Measurements from ENCODE around the gene RUNX2. TPM values are rescaled to one million over a fixed set of nuclear protein-coding genes. Genes with fewer than 3 reads are reported as not detected.

RUNX2 gene
- total RNA-seq, 1 experiment from 2014 or later: 7.0 TPM

- in situ Hi-C loops (cut with HindIII; ENCODE audit: low pct_unique_long_range_greater_than_20kb, low sequenced_read_pairs): no loop called here
- DNase-seq (ENCODE audit: low read depth, low spot score) (no peak), ATAC-seq (no peak)
- no TSS peak for BruUV-seq (replicated peaks)
- intact Hi-C loops (cut with micrococcal nuclease; ENCODE audit: unreplicated experiment): no loop called here
- H3K27ac ChIP-seq (ENCODE audit: low read length): peak overlapping the region; percentile 34; the same call in 1 of the 2 replicates
- H3K4me3 ChIP-seq (ENCODE audit: low read depth in 2 of 2, low read length in 2 of 2): no peak overlapping the region
- POLR2A ChIA-PET: no interaction called here
- H3K9me3 ChIP-seq (ENCODE audit: control insufficient read depth, insufficient read depth, low read depth, low read length): no peaks in the 10 kb centered on the region
- peaks cover 21% of the 10 kb centered on the region for H3K4me1 ChIP-seq (ENCODE audit: control insufficient read depth, insufficient read depth, low read length)
- H3K27me3 ChIP-seq (ENCODE audit: control insufficient read depth, insufficient read depth, low read length): no peaks in the 10 kb centered on the region
- TF ChIP-seq CTCF (IDR thresholded peaks at IDR 0.05) (no peak), POLR2AphosphoS5 (IDR thresholded peaks at IDR 0.05; ENCODE audit: low read depth, low read length) (no peak), SIN3A (IDR thresholded peaks at IDR 0.05; ENCODE audit: borderline replicate concordance, insufficient read depth, low read depth, low read length) (no peak), REST (IDR thresholded peaks at IDR 0.05; ENCODE audit: insufficient read depth in 1 of 2, low read depth in 2 of 2, low read length in 1 of 2) (no peak), TCF7L2 (IDR thresholded peaks at IDR 0.05; ENCODE audit: low read depth, low read length) (no peak)
- CTCF ChIA-PET: no interaction called here
- no peaks in the 10 kb centered on the region; the same call in 1 of the 2 replicates for H3K36me3 ChIP-seq (ENCODE audit: control insufficient read depth, insufficient read depth, low read length)
These were observed 110.0 kb downstream of the RUNX2 start for GRCh38 chr6:45438151-45438550.

- CTCF ChIA-PET: no interaction called here
- H3K9me3 ChIP-seq (ENCODE audit: control insufficient read depth, insufficient read depth, low read depth, low read length): no peaks in the 10 kb centered on the region
- ATAC-seq (peak; percentile 74), DNase-seq (ENCODE audit: low read depth, low spot score) (no peak)
- intact Hi-C loops (cut with micrococcal nuclease; ENCODE audit: unreplicated experiment) (no loop called here), in situ Hi-C loops (cut with HindIII; ENCODE audit: low pct_unique_long_range_greater_than_20kb, low sequenced_read_pairs) (no loop called here)
- H3K4me3 ChIP-seq (ENCODE audit: low read depth in 2 of 2, low read length in 2 of 2): no peak overlapping the region
- POLR2A ChIA-PET: no interaction called here
- H3K27ac ChIP-seq (ENCODE audit: low read length): peak overlapping the region; percentile 30; the same call in 1 of the 2 replicates
- TF ChIP-seq POLR2AphosphoS5 (IDR thresholded peaks at IDR 0.05; ENCODE audit: low read depth, low read length): no peak
- no peak for TF ChIP-seq SIN3A (IDR thresholded peaks at IDR 0.05; ENCODE audit: borderline replicate concordance, insufficient read depth, low read depth, low read length)
- H3K27me3 ChIP-seq (ENCODE audit: control insufficient read depth, insufficient read depth, low read length): no peaks in the 10 kb centered on the region
- no TSS peak for BruUV-seq (replicated peaks)
- no peaks in the 10 kb centered on the region; the same call in 1 of the 2 replicates for H3K36me3 ChIP-seq (ENCODE audit: control insufficient read depth, insufficient read depth, low read length)
- H3K4me1 ChIP-seq (ENCODE audit: control insufficient read depth, insufficient read depth, low read length): peaks cover 21% of the 10 kb centered on the region
These were observed 110.8 kb downstream of the RUNX2 start for GRCh38 chr6:45438849-45439406.

- H3K9me3 ChIP-seq (ENCODE audit: control insufficient read depth, insufficient read depth, low read depth, low read length): no peaks in the 10 kb centered on the region
- no peak overlapping the region for H3K4me3 ChIP-seq (ENCODE audit: low read depth in 2 of 2, low read length in 2 of 2)
- CTCF ChIA-PET: no interaction called here
- no TSS peak for BruUV-seq (replicated peaks)
- intact Hi-C loops (cut with micrococcal nuclease; ENCODE audit: unreplicated experiment) (no loop called here), in situ Hi-C loops (cut with HindIII; ENCODE audit: low pct_unique_long_range_greater_than_20kb, low sequenced_read_pairs) (no loop called here)
- H3K27ac ChIP-seq (ENCODE audit: low read length): no peak overlapping the region
- peaks cover 25% of the 10 kb centered on the region for H3K4me1 ChIP-seq (ENCODE audit: control insufficient read depth, insufficient read depth, low read length)
- TF ChIP-seq TCF7L2 (IDR thresholded peaks at IDR 0.05; ENCODE audit: low read depth, low read length): no peak
- no peak for TF ChIP-seq REST (IDR thresholded peaks at IDR 0.05; ENCODE audit: insufficient read depth in 1 of 2, low read depth in 2 of 2, low read length in 1 of 2)
- TF ChIP-seq POLR2AphosphoS5 (IDR thresholded peaks at IDR 0.05; ENCODE audit: low read depth, low read length): no peak
- no peak for TF ChIP-seq SIN3A (IDR thresholded peaks at IDR 0.05; ENCODE audit: borderline replicate concordance, insufficient read depth, low read depth, low read length)
- TF ChIP-seq CTCF (IDR thresholded peaks at IDR 0.05): no peak
- no peak for DNase-seq (ENCODE audit: low read depth, low spot score)
- POLR2A ChIA-PET: no interaction called here
- H3K27me3 ChIP-seq (ENCODE audit: control insufficient read depth, insufficient read depth, low read length): no peaks in the 10 kb centered on the region
- ATAC-seq: no peak
- no peaks in the 10 kb centered on the region for H3K36me3 ChIP-seq (ENCODE audit: control insufficient read depth, insufficient read depth, low read length)
These were observed 111.3 kb downstream of the RUNX2 start for GRCh38 chr6:45439459-45439858.
